Small intestine (tissue), 7 donors: ENCODE measurements around the gene DUOX1. TPM values are rescaled to one million over a fixed set of nuclear protein-coding genes. Genes with fewer than 3 reads are reported as not detected.
A peak's percentile ranks its signal among the peaks of the same experiment; 100 is the strongest.

ENCODE experiments used
- DNase-seq, 2 donors: peaks; one replicate each; pipeline versions ENCODE4 v3.0.0 to v3.0.0-alpha.2; 2013
- FAIRE-seq: peaks from 2 replicates; lab custom pipeline; 2012; peaks lifted over from hg19 to GRCh38; lab: Jason Lieb, UNC
- H3K27ac ChIP-seq, 3 donors: one replicate each; pipeline ENCODE4 v1.5.1; 2013; ENCODE audit warnings: low read length in 2 of 3, mild to moderate bottlenecking in 2 of 3, control low read depth in 1 of 3, inconsistent platforms in 1 of 3, low read depth in 1 of 3, moderate library complexity in 1 of 3
- H3K27me3 ChIP-seq, 3 donors: one replicate each; pipeline ENCODE4 v1.6.1; 2013; ENCODE audit warnings: low read length in 3 of 3, inconsistent platforms in 1 of 3; ENCODE audit not compliant: control insufficient read depth in 3 of 3, insufficient read depth in 3 of 3
- H3K36me3 ChIP-seq, 3 donors: one replicate each; pipeline ENCODE4 v1.6.1; 2013; ENCODE audit warnings: low read length in 3 of 3, inconsistent platforms in 1 of 3, low read depth in 1 of 3, mild to moderate bottlenecking in 1 of 3, moderate library complexity in 1 of 3; ENCODE audit not compliant: control insufficient read depth in 3 of 3, insufficient read depth in 2 of 3
- H3K4me1 ChIP-seq, 3 donors: one replicate each; pipeline ENCODE4 v1.6.1; 2013; ENCODE audit warnings: low read length in 2 of 3, inconsistent platforms in 1 of 3, low read depth in 1 of 3, mild to moderate bottlenecking in 1 of 3, moderate library complexity in 1 of 3; ENCODE audit not compliant: control insufficient read depth in 3 of 3, insufficient read depth in 2 of 3
- H3K4me3 ChIP-seq, 3 donors: one replicate each; pipeline ENCODE4 v1.5.1; 2013; ENCODE audit warnings: low read length in 3 of 3, control low read depth in 1 of 3, inconsistent platforms in 1 of 3, low read depth in 1 of 3, mild to moderate bottlenecking in 1 of 3, moderate library complexity in 1 of 3
- H3K9me3 ChIP-seq, 2 donors: one replicate each; pipeline ENCODE4 v1.6.1; 2013; ENCODE audit warnings: low read depth in 1 of 2, low read length in 1 of 2; ENCODE audit not compliant: control insufficient read depth in 2 of 2, insufficient read depth in 1 of 2
- WGBS, 3 donors: extraction: QIAGEN DNeasy Blood & Tissue Kit; methylation state at CpG; one replicate each; pipeline ENCODE4 v1.1.7; 2013; 5-methylcytosine and 5-hydroxymethylcytosine counted together
- polyA plus RNA-seq, 4 donors: library from polyadenylated mRNA; stranded (reverse) in 3 of 4; unstranded in 1 of 4; fragments of 200-250 nt in 3 of 4; fragments of 120-200 nt in 1 of 4; gene quantifications; one replicate each; pipeline versions ENCODE4 v1.2.1 to v1.2.3, GENCODE V29; 2013
- donor health status: healthy with polysubstance abuse.
- donor health status: control.
- donor health status: control.
- donor health status: Bipolar disorder and iron deficiency.
- donor health status: healthy.

The DUOX1 gene
- polyA plus RNA-seq, 4 donors, result 0.33 to 2.5 (median 0.67) TPM; not detected in 1

DNA sequence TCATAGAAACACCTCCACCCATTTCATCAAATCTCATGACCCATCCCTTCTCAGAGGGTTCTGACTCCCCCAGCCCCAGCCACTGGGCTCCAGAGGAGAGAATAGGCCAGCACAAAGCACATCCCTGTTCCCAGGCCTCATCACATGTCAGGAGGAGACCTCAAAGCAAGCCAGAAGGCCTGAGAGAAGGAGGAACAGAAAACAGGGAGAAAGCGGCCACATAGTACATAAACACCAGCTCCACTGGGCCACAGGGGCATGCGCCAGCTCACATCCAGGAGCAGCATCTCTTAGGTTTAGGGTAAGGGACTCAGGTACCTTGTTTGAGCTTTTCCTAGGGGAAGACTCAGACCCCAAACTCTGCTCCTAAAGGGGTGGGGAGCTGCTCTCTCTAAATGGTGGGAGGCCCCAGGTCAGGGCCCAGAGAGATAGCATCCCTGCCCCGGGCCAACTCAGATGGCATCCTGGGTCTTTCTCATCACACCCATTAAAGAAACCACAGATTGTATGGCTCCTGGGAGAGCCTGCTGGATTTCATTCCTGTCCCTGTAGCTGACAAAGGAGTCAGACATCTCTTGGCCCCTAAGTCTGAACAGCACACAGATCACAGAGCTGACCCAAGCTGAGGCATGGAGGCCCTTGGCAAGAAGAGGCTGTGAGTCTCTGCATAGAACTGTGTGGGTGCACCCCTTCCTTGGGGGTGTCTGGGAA is 55.4 kb downstream of the DUOX1 start:
- WGBS, 3 donors, result 80 to 94% (median 90%) methylated on average over 3 of the region's 3 CpGs
- no peak for DNase-seq
- Histone ChIP-seq H3K4me3 (no peak overlapping the region), H3K9me3 (no peaks in the 10 kb centered on the region), H3K4me1 (peaks cover 0 to 14% (median under 1%) of the 10 kb centered on the region in 3 donors), H3K27me3 (no peaks in the 10 kb centered on the region), H3K27ac (no peak overlapping the region), H3K36me3 (peaks cover 0 to 7% (median 0%) of the 10 kb centered on the region in 3 donors)
- no peak for FAIRE-seq

GRCh38 chr15:45185903-45186770 is 56.3 kb downstream of the DUOX1 start:
- no peaks in the 10 kb centered on the region for H3K9me3 ChIP-seq
- H3K27me3 ChIP-seq, result no peaks in the 10 kb centered on the region
- no peak for FAIRE-seq
- peak overlapping the region in 1 of 3 donors; percentile 52 for H3K4me3 ChIP-seq
- 56 to 78% (median 70%) methylated on average over 8 of the region's 8 CpGs for WGBS, 3 donors
- peaks cover 0 to 14% (median 0%) of the 10 kb centered on the region in 3 donors for H3K4me1 ChIP-seq
- no peak for DNase-seq
- peaks cover 0 to 5% (median 0%) of the 10 kb centered on the region in 3 donors for H3K36me3 ChIP-seq
- H3K27ac ChIP-seq, result peak overlapping the region in 2 of 3 donors; percentile 26

GRCh38 chr15:45186771-45187577 is 57.2 kb downstream of the DUOX1 start:
- no peak for FAIRE-seq
- peak overlapping the region; percentile 12 to 26 (median 26) for H3K27ac ChIP-seq
- 6 to 15% (median 13%) methylated on average over 30 to 42 of the region's 42 CpGs for WGBS, 3 donors

DNA sequence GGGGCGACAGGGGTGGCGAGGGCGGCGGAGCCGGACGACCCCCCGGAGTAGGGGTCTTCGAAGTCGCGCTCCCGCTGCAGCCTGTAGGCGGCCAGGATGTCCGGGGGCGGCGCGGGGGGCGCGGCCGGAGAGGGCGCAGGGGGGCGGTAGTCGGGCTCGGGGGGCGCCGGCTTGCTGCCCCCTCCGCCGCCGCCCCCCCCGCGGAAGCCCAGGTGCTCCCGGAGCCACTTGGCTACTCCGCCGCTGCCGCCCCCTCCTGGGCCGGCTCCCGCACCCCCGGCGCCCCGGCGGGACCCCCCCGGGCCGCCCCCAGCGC is 57.7 kb downstream of the DUOX1 start:
- no peak for FAIRE-seq

More at GRCh38 chr15:45186771-45187577, 57.2 kb downstream of the DUOX1 start:
- Histone ChIP-seq H3K9me3 (no peaks in the 10 kb centered on the region), H3K4me3 (peak overlapping the region; percentile 46 to 71 (median 52)), H3K27me3 (no peaks in the 10 kb centered on the region), H3K4me1 (peaks cover 0 to 14% (median 0%) of the 10 kb centered on the region in 3 donors), H3K36me3 (peaks cover 0 to under 1% (median 0%) of the 10 kb centered on the region in 3 donors)
- peak in 1 of 2 donors; percentile 36 for DNase-seq

GRCh38 chr15:45187894-45188830 is 58.4 kb downstream of the DUOX1 start, which contains the start of gene SHF:
Gene SHF (minus strand): TSS chr15:45187966. CDS start chr15:45187951, 15 bp downstream.
- FAIRE-seq, result no peak
- peak in 1 of 2 donors; percentile 66 for DNase-seq
- Histone ChIP-seq H3K27ac (peak within 1 kb of the TSS in 2 of 3 donors; percentile 12 to 41), H3K4me3 (peak within 1 kb of the TSS; percentile 46 to 71 (median 60)), H3K4me1 (peaks cover 0 to 14% (median 0%) of the 10 kb centered on the region in 3 donors), H3K9me3 (no peaks in the 10 kb centered on the region), H3K27me3 (no peaks in the 10 kb centered on the region), H3K36me3 (no peaks in the 10 kb centered on the region)
- 1 to 3% (median 2%) methylated on average over 30 to 55 of the region's 57 CpGs for WGBS, 3 donors

More for the DNA sequence above, 57.7 kb downstream of the DUOX1 start:
- peak overlapping the region; percentile 46 to 71 (median 52) for H3K4me3 ChIP-seq
- no peaks in the 10 kb centered on the region for H3K36me3 ChIP-seq
- DNase-seq, result no peak
- H3K4me1 ChIP-seq, result peaks cover 0 to 14% (median 0%) of the 10 kb centered on the region in 3 donors
- H3K27ac ChIP-seq, result peak overlapping the region in 1 of 3 donors; percentile 12
- no peaks in the 10 kb centered on the region for H3K9me3 ChIP-seq
- H3K27me3 ChIP-seq, result no peaks in the 10 kb centered on the region
- WGBS, 3 donors, result 0 to 1% (median 0%) methylated on average over 10 to 43 of the region's 43 CpGs

- FAIRE-seq, result no peak
- Histone ChIP-seq H3K4me1 (peaks cover 0 to 11% (median 0%) of the 10 kb centered on the region in 3 donors), H3K4me3 (no peak overlapping the region), H3K27me3 (no peaks in the 10 kb centered on the region), H3K9me3 (no peaks in the 10 kb centered on the region), H3K36me3 (no peaks in the 10 kb centered on the region), H3K27ac (no peak overlapping the region)
- DNase-seq, result no peak
- WGBS, 3 donors, result 90 to 95% (median 90%) methylated on average over 3 of the region's 3 CpGs
Measured at GRCh38 chr15:45197512-45197911, 67.7 kb downstream of the DUOX1 start.

GRCh38 chr15:45198337-45199135 is 68.7 kb downstream of the DUOX1 start:
- peak; percentile 98 to 99 for DNase-seq
- H3K9me3 ChIP-seq, result no peaks in the 10 kb centered on the region
- no peak for FAIRE-seq
- 0 to 1% (median 0%) methylated on average over 41 to 42 of the region's 42 CpGs for WGBS, 3 donors
- peak overlapping the region; percentile 99 to 100 (median 100) for H3K27ac ChIP-seq
- H3K4me3 ChIP-seq, result peak overlapping the region; percentile 42 to 93 (median 71)
- H3K27me3 ChIP-seq, result no peaks in the 10 kb centered on the region
- H3K4me1 ChIP-seq, result peaks cover 0 to 11% (median 0%) of the 10 kb centered on the region in 3 donors
- H3K36me3 ChIP-seq, result no peaks in the 10 kb centered on the region
